Liver (tissue), 9 donors: ENCODE data around the gene KCNA10. TPM values are rescaled to one million over a fixed set of nuclear protein-coding genes. Genes with fewer than 3 reads are reported as not detected.

Source experiments
- DNase-seq: peaks from one replicate; pipeline ENCODE4 v3.0.0-alpha.2; 2017; ENCODE audit warnings: low spot score
- H3K27ac ChIP-seq, 2 donors: one replicate each; pipeline ENCODE4 v1.7.0; 2013; ENCODE audit warnings: inconsistent platforms in 2 of 2, low read length in 2 of 2, control low read depth in 1 of 2, low read depth in 1 of 2, mild to moderate bottlenecking in 1 of 2
- H3K27me3 ChIP-seq, 4 donors: one replicate each; pipeline versions ENCODE4 v1.6.1 to v1.7.0; 2013; ENCODE audit warnings: low read length in 3 of 4, inconsistent platforms in 1 of 4, mild to moderate bottlenecking in 1 of 4, moderate library complexity in 1 of 4; ENCODE audit not compliant: control insufficient read depth in 4 of 4, insufficient read depth in 4 of 4
- H3K36me3 ChIP-seq, 4 donors: one replicate each; pipeline versions ENCODE4 v1.6.1 to v1.7.0; 2013; ENCODE audit warnings: low read length in 3 of 4, mild to moderate bottlenecking in 3 of 4, low read depth in 1 of 4, moderate library complexity in 1 of 4; ENCODE audit not compliant: control insufficient read depth in 4 of 4, insufficient read depth in 3 of 4
- H3K4me1 ChIP-seq, 4 donors: one replicate each; pipeline versions ENCODE4 v1.6.1 to v1.7.0; 2013; ENCODE audit warnings: low read length in 3 of 4, mild to moderate bottlenecking in 3 of 4, moderate library complexity in 1 of 4; ENCODE audit not compliant: control insufficient read depth in 4 of 4, insufficient read depth in 4 of 4
- H3K4me3 ChIP-seq, 3 donors: one replicate each; pipeline versions ENCODE4 v1.6.1 to v1.7.0; 2013; ENCODE audit warnings: low read length in 3 of 3, control low read depth in 1 of 3, low read depth in 1 of 3, mild to moderate bottlenecking in 1 of 3
- H3K9ac ChIP-seq, 2 donors: one replicate each; pipeline ENCODE4 v1.7.0; 2013; ENCODE audit warnings: low read length in 2 of 2, mild to moderate bottlenecking in 2 of 2, moderate library complexity in 2 of 2, control low read depth in 1 of 2, low read depth in 1 of 2
- H3K9me3 ChIP-seq, 4 donors: one replicate each; pipeline versions ENCODE4 v1.6.1 to v1.7.0; 2013; ENCODE audit warnings: low read length in 3 of 4; ENCODE audit not compliant: control insufficient read depth in 4 of 4
- ATF3 ChIP-seq: IDR thresholded peaks from 2 replicates; pipeline ENCODE4 v1.6.1; 2016; ENCODE audit warnings: antibody characterized with exemption
- CTCF ChIP-seq: fragments of 150-350 bp; IDR thresholded peaks from 2 replicates; pipeline ENCODE4 v1.5.1; 2017; ENCODE audit warnings: improper control_type of control experiment, low read depth, low read length; ENCODE audit not compliant: missing input control
- EGR1 ChIP-seq, 2 donors: IDR thresholded peaks; 2 replicates each; pipeline ENCODE4 v1.6.1; 2016 to 2018; ENCODE audit warnings: antibody characterized with exemption in 2 of 2, low read depth in 2 of 2
- FOXA1 ChIP-seq: IDR thresholded peaks from 2 replicates; pipeline ENCODE4 v1.6.1; 2016; ENCODE audit warnings: antibody characterized with exemption
- FOXA2 ChIP-seq: IDR thresholded peaks from 2 replicates; pipeline ENCODE4 v1.6.1; 2016; ENCODE audit warnings: antibody characterized with exemption
- GABPA ChIP-seq, 2 donors: IDR thresholded peaks in 1 of 2; conservative IDR thresholded peaks in 1 of 2; 2 replicates each; pipeline ENCODE4 v1.6.1; 2016; ENCODE audit warnings: antibody characterized with exemption in 2 of 2, mild to moderate bottlenecking in 1 of 2, moderate library complexity in 1 of 2
- HNF4A ChIP-seq, 2 donors: conservative IDR thresholded peaks; 2 replicates each; pipeline ENCODE4 v1.6.1; 2016; ENCODE audit warnings: antibody characterized with exemption in 2 of 2, mild to moderate bottlenecking in 2 of 2
- JUND ChIP-seq, 2 donors: IDR thresholded peaks; 2 replicates each; pipeline ENCODE4 v1.6.1; 2016; ENCODE audit warnings: antibody characterized with exemption in 2 of 2
- MAX ChIP-seq: IDR thresholded peaks from 2 replicates; pipeline ENCODE4 v1.6.1; 2016; ENCODE audit warnings: antibody characterized with exemption
- NR2F2 ChIP-seq: IDR thresholded peaks from 2 replicates; pipeline ENCODE4 v1.6.1; 2016; ENCODE audit warnings: antibody characterized with exemption
- RAD21 ChIP-seq, 2 donors: IDR thresholded peaks; 2 replicates each; pipeline ENCODE4 v1.6.1; 2016; ENCODE audit warnings: antibody characterized with exemption in 2 of 2, mild to moderate bottlenecking in 2 of 2
- REST ChIP-seq: IDR thresholded peaks from 2 replicates; pipeline ENCODE4 v1.6.1; 2016; ENCODE audit warnings: antibody characterized with exemption, mild to moderate bottlenecking
- RXRA ChIP-seq, 2 donors: IDR thresholded peaks; 2 replicates each; pipeline ENCODE4 v1.6.1; 2017 to 2018; ENCODE audit warnings: antibody characterized with exemption in 2 of 2, mild to moderate bottlenecking in 1 of 2
- SP1 ChIP-seq: IDR thresholded peaks from 2 replicates; pipeline ENCODE4 v1.6.1; 2018; ENCODE audit warnings: antibody characterized with exemption, mild to moderate bottlenecking
- TAF1 ChIP-seq: conservative IDR thresholded peaks from 2 replicates; pipeline ENCODE4 v1.6.1; 2016; ENCODE audit warnings: antibody characterized with exemption, mild to moderate bottlenecking
- YY1 ChIP-seq: IDR thresholded peaks from 2 replicates; pipeline ENCODE4 v1.6.1; 2016; ENCODE audit warnings: antibody characterized with exemption, mild to moderate bottlenecking
- ZBTB33 ChIP-seq: IDR thresholded peaks from 2 replicates; pipeline ENCODE4 v1.6.1; 2016; ENCODE audit warnings: antibody characterized with exemption
- WGBS: extraction: QIAGEN DNeasy Blood & Tissue Kit; methylation state at CpG from one replicate; pipeline ENCODE4 v1.1.7; 2013; 5-methylcytosine and 5-hydroxymethylcytosine counted together
- polyA plus RNA-seq, 2 donors: library from polyadenylated mRNA; stranded (reverse) in 1 of 2; unstranded in 1 of 2; fragments of 200-250 nt in 1 of 2; fragments of >200 nt in 1 of 2; fragmentation: Nextera tagmentation in 1 of 2; extraction: Ambion mirVana in 1 of 2; gene quantifications; one replicate each; pipeline versions ENCODE4 v1.2.1 to v1.2.3, GENCODE V29; 2013 to 2015
- total RNA-seq, 2 donors: library from RNA; depleted of rRNA; stranded (reverse); fragments of >200 nt; gene quantifications; one replicate each; pipeline ENCODE4 v1.2.3, GENCODE V29; 2014
- donor health status: healthy.
- donor health status: healthy.
- donor health status: healthy.
- donor health status: healthy.
- donor health status: healthy.

The KCNA10 gene
- total and polyA plus RNA-seq, 4 donors = not detected

GRCh38 chr1:110557481-110557880 is 38.5 kb upstream of the KCNA10 start:
- TF ChIP-seq MAX (no peak), FOXA1 (no peak), TAF1 (no peak), GABPA (IDR thresholded peaks at IDR 0.05 in 1 of 2, conservative IDR thresholded peaks at IDR 0.05 in 1 of 2) (no peak), CTCF (no peak), ATF3 (no peak), EGR1 (IDR thresholded peaks at IDR 0.05; ENCODE audit: low read depth in 2 of 2) (no peak), SP1 (no peak), HNF4A (conservative IDR thresholded peaks at IDR 0.05) (no peak), FOXA2 (no peak), JUND (IDR thresholded peaks at IDR 0.05) (no peak), RXRA (IDR thresholded peaks at IDR 0.05) (no peak), RAD21 (IDR thresholded peaks at IDR 0.05) (no peak), ZBTB33 (no peak), YY1 (no peak), NR2F2 (no peak), REST (no peak)
- peaks cover 4 to 6% (median 5%) of the 10 kb centered on the region in 4 donors for H3K27me3 ChIP-seq

GRCh38 chr1:110556471-110556807 is 37.5 kb upstream of the KCNA10 start:
- H3K4me1 ChIP-seq = peaks cover 0 to 5% (median under 1%) of the 10 kb centered on the region in 4 donors
- no peak overlapping the region for H3K4me3 ChIP-seq
- no peaks in the 10 kb centered on the region for H3K9me3 ChIP-seq
- H3K27me3 ChIP-seq = peaks cover 4 to 6% (median 5%) of the 10 kb centered on the region in 4 donors
- no peak for TF ChIP-seq RXRA (IDR thresholded peaks at IDR 0.05)
- H3K9ac ChIP-seq = no peak overlapping the region
- H3K27ac ChIP-seq = no peak overlapping the region
- no peaks in the 10 kb centered on the region for H3K36me3 ChIP-seq
- 78% methylated on average over 5 of the region's 5 CpGs for WGBS
- no peak for DNase-seq

More at GRCh38 chr1:110557481-110557880, 38.5 kb upstream of the KCNA10 start:
- no peak for DNase-seq
- no peak overlapping the region for H3K9ac ChIP-seq
- H3K27ac ChIP-seq = no peak overlapping the region
- peaks cover 0 to 5% (median under 1%) of the 10 kb centered on the region in 4 donors for H3K4me1 ChIP-seq
- 59% methylated on average over 3 of the region's 3 CpGs for WGBS
- no peak overlapping the region for H3K4me3 ChIP-seq
- no peaks in the 10 kb centered on the region for H3K36me3 ChIP-seq
- no peaks in the 10 kb centered on the region for H3K9me3 ChIP-seq
